ENCODE data around the gene INTS1.

- TF ChIP-seq TAF1 (IDR thresholded peaks at IDR 0.05; ENCODE audit: borderline replicate concordance, low read depth, low read length), result no peak
- no peak for TF ChIP-seq POLR2A (IDR thresholded peaks at IDR 0.05; ENCODE audit: low read depth, low read length)
- no peak for TF ChIP-seq POLR2AphosphoS5 (IDR thresholded peaks at IDR 0.05; ENCODE audit: low read depth, low read length)
These were observed 22.9 kb downstream of the INTS1 start for GRCh38 chr7:1481300-1481699.

Data from GM12892 (cell line).